Activated naive CD4-positive, alpha-beta T cell treated with anti-CD3 and anti-CD28 coated beads, Interleukin-2, amount 50 U/mL, for 24 hours (primary cell): ENCODE data around the gene NR1H2.
"Not testable (repeated sequence)": the region's sequence is repeated elsewhere in the genome, so short reads cannot be mapped to it uniquely, and the experiment has no call there.

Experiments used
- H3K27ac Mint-ChIP-seq: one replicate; pipeline ENCODE4 v1.8.0; 2021; ENCODE audit warnings: mild to moderate bottlenecking, mixed read lengths
- H3K27me3 Mint-ChIP-seq: one replicate; pipeline ENCODE4 v1.8.0; 2021; ENCODE audit warnings: mixed read lengths
- H3K36me3 Mint-ChIP-seq: one replicate; pipeline ENCODE4 v1.8.0; 2021; ENCODE audit warnings: mixed read lengths
- H3K4me1 Mint-ChIP-seq: one replicate; pipeline ENCODE4 v1.8.0; 2021; ENCODE audit warnings: mixed read lengths
- H3K4me3 Mint-ChIP-seq: one replicate; pipeline ENCODE4 v1.8.0; 2021; ENCODE audit warnings: mild to moderate bottlenecking, mixed read lengths
- H3K9me3 Mint-ChIP-seq: one replicate; pipeline ENCODE4 v1.8.0; 2021; ENCODE audit warnings: mixed read lengths

Gene NR1H2

GRCh38 chr19:50381881-50382729, 5.8 kb downstream of the NR1H2 start:
- peaks cover 14% of the 10 kb centered on the region for H3K36me3 Mint-ChIP-seq
- H3K4me3 Mint-ChIP-seq = no peak overlapping the region
- peaks cover 38% of the 10 kb centered on the region for H3K4me1 Mint-ChIP-seq
- H3K9me3 Mint-ChIP-seq = no peaks in the 10 kb centered on the region
- no peaks in the 10 kb centered on the region for H3K27me3 Mint-ChIP-seq
- no peak overlapping the region for H3K27ac Mint-ChIP-seq

- H3K36me3 Mint-ChIP-seq = peaks cover 15% of the 10 kb centered on the region
- H3K27me3 Mint-ChIP-seq = no peaks in the 10 kb centered on the region
- H3K9me3 Mint-ChIP-seq = no peaks in the 10 kb centered on the region
- H3K4me1 Mint-ChIP-seq = peaks cover 36% of the 10 kb centered on the region
- peak overlapping the region; percentile 92 for H3K27ac Mint-ChIP-seq
- peak overlapping the region; percentile 95 for H3K4me3 Mint-ChIP-seq
Measured at GRCh38 chr19:50383001-50383851, 7.0 kb downstream of the NR1H2 start.

GRCh38 chr19:50383852-50384684, 7.8 kb downstream of the NR1H2 start, which contains the start of gene POLD1:
Gene POLD1, plus strand, starts transcription at chr19:50384347. Its CDS starts 14,505 bp downstream, at chr19:50398852.
- no peaks in the 10 kb centered on the region for H3K27me3 Mint-ChIP-seq

GRCh38 chr19:50384685-50385535, 8.7 kb downstream of the NR1H2 start:
- Mint-ChIP-seq H3K36me3 (peaks cover 9% of the 10 kb centered on the region), H3K4me1 (peaks cover 32% of the 10 kb centered on the region), H3K4me3 (peak overlapping the region; percentile 95), H3K27me3 (no peaks in the 10 kb centered on the region), H3K27ac (peak overlapping the region; percentile 92), H3K9me3 (no peaks in the 10 kb centered on the region)

More at GRCh38 chr19:50383852-50384684, 7.8 kb downstream of the NR1H2 start, which contains the start of gene POLD1:
- peaks cover 35% of the 10 kb centered on the region for H3K4me1 Mint-ChIP-seq
- H3K27ac Mint-ChIP-seq = peak within 1 kb of the TSS; percentile 92
- peak within 1 kb of the TSS; percentile 95 for H3K4me3 Mint-ChIP-seq
- H3K9me3 Mint-ChIP-seq = no peaks in the 10 kb centered on the region
- peaks cover 14% of the 10 kb centered on the region for H3K36me3 Mint-ChIP-seq

GRCh38 chr19:50387176-50387867, 11.1 kb downstream of the NR1H2 start:
- Mint-ChIP-seq H3K27ac (no peak overlapping the region), H3K4me3 (no peak overlapping the region), H3K9me3 (no peaks in the 10 kb centered on the region), H3K27me3 (no peaks in the 10 kb centered on the region), H3K36me3 (peaks cover 4% of the 10 kb centered on the region), H3K4me1 (peaks cover 32% of the 10 kb centered on the region)

- Mint-ChIP-seq H3K4me1 (peaks cover 32% of the 10 kb centered on the region), H3K27me3 (no peaks in the 10 kb centered on the region), H3K27ac (no peak overlapping the region), H3K9me3 (no peaks in the 10 kb centered on the region), H3K36me3 (peaks cover 4% of the 10 kb centered on the region), H3K4me3 (no peak overlapping the region)
Measured at GRCh38 chr19:50387868-50388245, 11.6 kb downstream of the NR1H2 start.

- H3K27me3 Mint-ChIP-seq, H3K9me3 Mint-ChIP-seq, H3K27ac Mint-ChIP-seq, H3K4me3 Mint-ChIP-seq, H3K36me3 Mint-ChIP-seq: not testable (repeated sequence)
- H3K4me1 Mint-ChIP-seq = peaks cover 10% of the 10 kb centered on the region
Measured at GRCh38 chr19:50390295-50390694, 14.0 kb downstream of the NR1H2 start.

- not testable (repeated sequence) for H3K36me3 Mint-ChIP-seq, H3K4me3 Mint-ChIP-seq, H3K27me3 Mint-ChIP-seq, H3K4me1 Mint-ChIP-seq, H3K9me3 Mint-ChIP-seq, H3K27ac Mint-ChIP-seq
Measured at GRCh38 chr19:50390952-50391351, 14.7 kb downstream of the NR1H2 start.

- Mint-ChIP-seq H3K27me3 (no peaks in the 10 kb centered on the region), H3K4me1 (peaks cover 2% of the 10 kb centered on the region), H3K4me3 (no peak overlapping the region), H3K27ac (no peak overlapping the region), H3K36me3 (peaks cover 6% of the 10 kb centered on the region), H3K9me3 (no peaks in the 10 kb centered on the region)
Measured at GRCh38 chr19:50392759-50393158, 16.5 kb downstream of the NR1H2 start.

- Mint-ChIP-seq H3K36me3 (peaks cover 9% of the 10 kb centered on the region), H3K9me3 (no peaks in the 10 kb centered on the region), H3K27me3 (no peaks in the 10 kb centered on the region), H3K27ac (no peak overlapping the region), H3K4me3 (no peak overlapping the region), H3K4me1 (no peaks in the 10 kb centered on the region)
Measured at GRCh38 chr19:50393589-50393988, 17.3 kb downstream of the NR1H2 start.

GRCh38 chr19:50394017-50394416, 17.8 kb downstream of the NR1H2 start:
- Mint-ChIP-seq H3K4me1 (no peaks in the 10 kb centered on the region), H3K27me3 (no peaks in the 10 kb centered on the region), H3K4me3 (no peak overlapping the region), H3K9me3 (no peaks in the 10 kb centered on the region), H3K36me3 (peaks cover 9% of the 10 kb centered on the region), H3K27ac (no peak overlapping the region)

GRCh38 chr19:50398675-50399367, 22.6 kb downstream of the NR1H2 start:
- Mint-ChIP-seq H3K27ac (no peak overlapping the region), H3K27me3 (no peaks in the 10 kb centered on the region), H3K9me3 (no peaks in the 10 kb centered on the region), H3K4me1 (no peaks in the 10 kb centered on the region), H3K4me3 (no peak overlapping the region), H3K36me3 (peaks cover 9% of the 10 kb centered on the region)

- no peak overlapping the region for H3K4me3 Mint-ChIP-seq
- no peak overlapping the region for H3K27ac Mint-ChIP-seq
- H3K27me3 Mint-ChIP-seq = no peaks in the 10 kb centered on the region
- peaks cover 9% of the 10 kb centered on the region for H3K36me3 Mint-ChIP-seq
- no peaks in the 10 kb centered on the region for H3K4me1 Mint-ChIP-seq
- no peaks in the 10 kb centered on the region for H3K9me3 Mint-ChIP-seq
Measured at GRCh38 chr19:50399368-50399745, 23.1 kb downstream of the NR1H2 start.
